GM12891 (cell line): ENCODE data around the gene PTPRN2.
"Not testable (repeated sequence)": the region's sequence is repeated elsewhere in the genome, so short reads cannot be mapped to it uniquely, and the experiment has no call there.

Experiments used
- DNase-seq: peaks from one replicate; pipeline ENCODE4 v3.0.0; 2011; ENCODE audit warnings: low spot score; ENCODE audit not compliant: insufficient read length
- FAIRE-seq: peaks from 2 replicates; lab custom pipeline; 2011; peaks lifted over from hg19 to GRCh38; lab: Jason Lieb, UNC
- PAX5 ChIP-seq: IDR thresholded peaks from 2 replicates; pipeline ENCODE4 v1.6.1; 2011; ENCODE audit warnings: low read length, moderate library complexity, mild to moderate bottlenecking; ENCODE audit not compliant: insufficient read depth, severe bottlenecking
- POLR2A ChIP-seq: IDR thresholded peaks from 2 replicates; pipeline ENCODE4 v1.6.1; 2011; ENCODE audit warnings: low read depth, low read length, control low read depth
- POLR2AphosphoS5 ChIP-seq: IDR thresholded peaks from 2 replicates; pipeline ENCODE4 v1.6.1; 2011; ENCODE audit warnings: low read depth, low read length, control low read depth
- POU2F2 ChIP-seq: IDR thresholded peaks from 2 replicates; pipeline ENCODE4 v1.6.1; 2011; ENCODE audit warnings: low read depth, mild to moderate bottlenecking, control low read depth, low read length, moderate library complexity
- SPI1 ChIP-seq: IDR thresholded peaks from 2 replicates; pipeline ENCODE4 v1.6.1; 2011; ENCODE audit warnings: low read depth, low read length, control low read depth
- TAF1 ChIP-seq: IDR thresholded peaks from 2 replicates; pipeline ENCODE4 v1.6.1; 2011; ENCODE audit warnings: low read depth, low read length, control low read depth

The PTPRN2 gene

GRCh38 chr7:158384746-158385145 lies 202.9 kb downstream of the PTPRN2 start:
- TF ChIP-seq PAX5 (no peak), POLR2A (no peak), SPI1 (no peak), POU2F2 (no peak), POLR2AphosphoS5 (no peak), TAF1 (no peak)
- DNase-seq (no peak), FAIRE-seq (no peak)

- FAIRE-seq (no peak), DNase-seq (no peak)
- TF ChIP-seq TAF1 (no peak), POU2F2 (no peak), POLR2AphosphoS5 (no peak), POLR2A (no peak), SPI1 (no peak), PAX5 (no peak)
Measured at GRCh38 chr7:158383665-158384064, 204.0 kb downstream of the PTPRN2 start.

GRCh38 chr7:158382363-158383254 lies 205.0 kb downstream of the PTPRN2 start:
- no peak for TF ChIP-seq TAF1
- no peak for TF ChIP-seq POU2F2
- TF ChIP-seq POLR2AphosphoS5: no peak
- TF ChIP-seq PAX5: no peak
- TF ChIP-seq POLR2A: no peak
- TF ChIP-seq SPI1: no peak
- FAIRE-seq (no peak), DNase-seq (no peak)

- DNase-seq (no peak), FAIRE-seq (no peak)
- TF ChIP-seq SPI1 (no peak), TAF1 (no peak), PAX5 (no peak), POLR2A (no peak), POLR2AphosphoS5 (no peak), POU2F2 (no peak)
Measured at GRCh38 chr7:158381956-158382355, 205.7 kb downstream of the PTPRN2 start.

- FAIRE-seq: no peak
- no peak for TF ChIP-seq POU2F2
- no peak for TF ChIP-seq PAX5
- TF ChIP-seq SPI1: no peak
- no peak for TF ChIP-seq TAF1
- TF ChIP-seq POLR2A: no peak
- no peak for TF ChIP-seq POLR2AphosphoS5
Measured at GRCh38 chr7:158378978-158379377, 208.6 kb downstream of the PTPRN2 start.

GRCh38 chr7:158377800-158378623 lies 209.6 kb downstream of the PTPRN2 start:
- DNase-seq: no peak

More at GRCh38 chr7:158378978-158379377, 208.6 kb downstream of the PTPRN2 start:
- no peak for DNase-seq

GRCh38 chr7:158376839-158377186 lies 210.8 kb downstream of the PTPRN2 start:
- FAIRE-seq, DNase-seq: not testable (repeated sequence)

More at GRCh38 chr7:158377800-158378623, 209.6 kb downstream of the PTPRN2 start:
- TF ChIP-seq PAX5 (no peak), POLR2AphosphoS5 (no peak), POU2F2 (no peak), POLR2A (no peak), SPI1 (no peak)
- no peak for FAIRE-seq

GRCh38 chr7:158376146-158376838 lies 211.3 kb downstream of the PTPRN2 start:
- DNase-seq, FAIRE-seq: not testable (repeated sequence)

GRCh38 chr7:158375034-158375433 lies 212.6 kb downstream of the PTPRN2 start:
- DNase-seq (no peak), FAIRE-seq (no peak)
- TF ChIP-seq PAX5: no peak
- TF ChIP-seq POLR2A: no peak
- no peak for TF ChIP-seq POU2F2
